ENCODE measurements around the gene ACAD9. TPM values are rescaled to one million over a fixed set of nuclear protein-coding genes. Genes with fewer than 3 reads are reported as not detected.

The ACAD9 gene
- total RNA-seq, 6 experiments from 2014 or later = 28.5 to 36.9 (median 28.9) TPM

DNA sequence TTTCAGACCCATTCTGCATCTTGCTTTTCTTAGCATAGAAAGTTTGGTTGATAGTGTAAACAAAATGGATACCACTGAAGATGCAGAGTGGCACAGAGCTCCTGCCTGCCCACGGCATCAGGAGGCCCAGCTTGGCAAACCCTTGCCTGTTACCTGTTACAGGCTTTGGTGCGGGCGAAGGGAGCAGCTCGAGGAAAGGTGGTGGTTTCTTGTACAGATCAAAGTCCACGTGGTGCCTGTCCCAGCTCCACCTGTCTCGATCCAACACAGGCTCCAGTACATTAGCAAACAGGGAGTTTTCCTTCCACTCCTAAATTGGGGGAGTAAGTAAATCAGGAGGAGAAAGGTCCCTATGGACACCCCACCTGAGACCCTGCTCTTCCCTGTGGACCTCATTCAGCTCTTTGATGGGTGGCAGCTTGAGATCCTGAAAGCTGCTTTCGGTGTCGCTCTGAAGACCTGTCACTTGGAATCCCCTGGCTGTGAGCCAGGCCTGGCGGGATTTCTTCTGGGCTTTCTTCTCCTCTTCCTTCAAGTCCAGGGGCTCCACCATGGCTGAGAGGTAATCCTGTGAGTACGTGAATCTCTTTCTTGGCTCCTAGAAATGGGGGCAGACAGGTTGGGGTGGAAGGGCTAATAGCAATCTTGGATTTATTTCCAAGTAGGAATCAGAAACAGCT lies 35.7 kb downstream of the ACAD9 start:
- TF ChIP-seq CTCF (IDR thresholded peaks at IDR 0.05) (no peak), POLR2A (IDR thresholded peaks at IDR 0.05) (no peak)

DNA sequence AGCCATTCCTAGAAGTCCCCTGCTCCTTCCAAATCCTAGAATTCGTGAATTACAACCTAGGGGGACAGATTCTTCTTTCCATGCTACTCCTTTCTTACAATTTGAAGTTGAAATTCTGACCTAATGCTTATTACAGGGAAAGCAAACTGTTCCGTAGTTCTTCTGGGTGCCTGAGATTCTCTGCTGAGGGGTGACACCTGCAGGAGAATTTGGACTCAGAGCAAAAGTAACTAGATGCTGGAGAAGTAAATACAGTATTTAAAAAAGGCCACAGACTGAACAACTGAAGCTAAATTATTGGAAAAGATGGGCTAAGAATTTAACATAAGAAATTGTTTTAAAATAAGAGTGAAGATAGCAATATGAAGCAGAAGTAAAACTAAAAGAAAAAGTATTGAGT lies 37.9 kb downstream of the ACAD9 start:
- H3K9me3 ChIP-seq = no peaks in the 10 kb centered on the region
- ATAC-seq (peak in 2 of 4 donors; percentile 27 to 49), DNase-seq (peak in 1 of 3 donors; percentile 29)
- no peak overlapping the region for H3K27ac ChIP-seq
- 44% methylated on average over 2 of the region's 2 CpGs for WGBS (ENCODE audit: insufficient coverage, low coverage, low lambda C conversion rate, missing lambda C conversion rate)
- TF ChIP-seq POLR2A (IDR thresholded peaks at IDR 0.05) (no peak), CTCF (IDR thresholded peaks at IDR 0.05) (peak in 3 of 4 donors; percentile 22 to 33 (median 24))
- H3K36me3 ChIP-seq = peaks cover 0 to 10% (median 5%) of the 10 kb centered on the region in 4 donors
- intact Hi-C loops (cut with DNase I) = no loop called here
- no peaks in the 10 kb centered on the region for H3K27me3 ChIP-seq
- peaks cover 0 to 16% (median 5%) of the 10 kb centered on the region in 4 donors for H3K4me1 ChIP-seq
- H3K4me3 ChIP-seq = no peak overlapping the region

More for the DNA sequence above, 35.7 kb downstream of the ACAD9 start:
- Histone ChIP-seq H3K4me1 (peaks cover 0 to 27% (median 5%) of the 10 kb centered on the region in 4 donors), H3K4me3 (no peak overlapping the region), H3K36me3 (peaks cover 0 to 10% (median 8%) of the 10 kb centered on the region in 4 donors), H3K9me3 (no peaks in the 10 kb centered on the region), H3K27me3 (no peaks in the 10 kb centered on the region), H3K27ac (no peak overlapping the region)
- DNase-seq = peak in 1 of 3 donors; percentile 58
- 28% methylated on average over 5 of the region's 10 CpGs for WGBS (ENCODE audit: insufficient coverage, low coverage, low lambda C conversion rate, missing lambda C conversion rate)
- intact Hi-C loops (cut with DNase I) = no loop called here
- ATAC-seq = peak; percentile 39 to 64 (median 57)

- Histone ChIP-seq H3K4me1 (peaks cover 0 to 11% (median 4%) of the 10 kb centered on the region in 4 donors), H3K27me3 (no peaks in the 10 kb centered on the region), H3K36me3 (no peaks in the 10 kb centered on the region), H3K4me3 (no peak overlapping the region), H3K9me3 (no peaks in the 10 kb centered on the region), H3K27ac (no peak overlapping the region)
- DNase-seq (peak in 1 of 3 donors; percentile 18), ATAC-seq (no peak)
- WGBS (ENCODE audit: insufficient coverage, low coverage, low lambda C conversion rate, missing lambda C conversion rate) = 83% methylated on average over 1 of the region's 1 CpG
- TF ChIP-seq CTCF (IDR thresholded peaks at IDR 0.05) = no peak
- intact Hi-C loops (cut with DNase I) = no loop called here
Observed at GRCh38 chr3:128919988-128920387, 40.6 kb downstream of the ACAD9 start.

DNA sequence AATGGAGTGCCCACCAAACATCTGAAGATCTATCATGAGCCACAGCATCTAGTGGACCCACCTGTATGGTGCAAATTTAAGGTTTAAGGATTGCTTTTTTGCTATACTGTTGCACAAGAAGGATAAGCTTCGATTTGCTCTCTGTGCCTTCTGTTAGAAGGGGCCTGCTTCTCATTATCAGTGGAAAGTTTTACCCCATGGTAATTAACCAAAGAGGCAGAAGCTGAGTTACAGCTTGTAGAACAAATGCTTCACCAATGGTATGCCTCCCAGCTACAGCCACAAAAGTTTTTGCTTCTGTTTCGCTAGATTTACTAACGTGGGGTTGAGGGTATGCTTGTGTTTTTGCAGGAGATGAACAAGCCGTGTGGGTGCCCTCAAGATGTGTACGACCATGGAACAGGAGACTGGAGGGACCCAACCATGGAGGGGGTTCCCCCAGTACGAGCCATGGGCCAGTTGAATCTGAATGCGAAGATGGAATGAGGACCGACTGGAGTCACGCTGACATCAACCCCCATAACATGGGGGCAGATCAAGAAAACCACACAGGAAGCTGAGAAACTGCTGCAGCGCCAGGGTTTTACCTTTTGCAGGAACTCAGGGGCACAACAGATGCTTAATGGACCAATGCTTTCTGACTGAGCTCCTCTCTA lies 43.5 kb downstream of the ACAD9 start:
- Histone ChIP-seq H3K27ac (no peak overlapping the region), H3K4me1 (no peaks in the 10 kb centered on the region), H3K9me3 (no peaks in the 10 kb centered on the region), H3K27me3 (no peaks in the 10 kb centered on the region), H3K36me3 (no peaks in the 10 kb centered on the region), H3K4me3 (no peak overlapping the region)
- 49% methylated on average over 7 of the region's 10 CpGs for WGBS (ENCODE audit: insufficient coverage, low coverage, low lambda C conversion rate, missing lambda C conversion rate)
- DNase-seq (peak in 1 of 3 donors; percentile 27), ATAC-seq (no peak)
- intact Hi-C loops (cut with DNase I) = no loop called here
- no peak for TF ChIP-seq POLR2A (IDR thresholded peaks at IDR 0.05)
- no peak for TF ChIP-seq CTCF (IDR thresholded peaks at IDR 0.05)
